ENCODE data around the gene TNP1. TPM values are rescaled to one million over a fixed set of nuclear protein-coding genes. Genes with fewer than 3 reads are reported as not detected.

The TNP1 gene
- total RNA-seq, 1 donor = not detected

DNA sequence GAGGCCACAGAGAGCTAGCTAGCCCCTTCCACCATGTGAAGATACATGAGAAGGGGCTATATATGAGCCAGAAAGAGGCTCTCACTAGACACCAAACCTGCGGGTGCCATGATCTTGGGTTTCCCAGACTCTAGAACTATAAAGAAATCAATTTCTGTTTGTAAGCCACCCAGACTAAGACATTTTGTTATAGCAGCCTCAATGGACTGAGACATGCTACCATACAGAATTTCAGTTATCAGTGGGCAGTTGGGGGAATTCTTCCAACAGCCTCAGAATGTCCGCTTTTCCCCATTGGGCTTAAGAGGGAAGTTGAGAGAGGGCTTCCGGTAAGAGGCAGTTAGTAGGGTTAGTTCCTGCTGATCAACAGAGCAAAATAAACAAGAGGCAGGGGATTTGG is 39.2 kb downstream of the TNP1 start:
- TF ChIP-seq, protein P1, sequence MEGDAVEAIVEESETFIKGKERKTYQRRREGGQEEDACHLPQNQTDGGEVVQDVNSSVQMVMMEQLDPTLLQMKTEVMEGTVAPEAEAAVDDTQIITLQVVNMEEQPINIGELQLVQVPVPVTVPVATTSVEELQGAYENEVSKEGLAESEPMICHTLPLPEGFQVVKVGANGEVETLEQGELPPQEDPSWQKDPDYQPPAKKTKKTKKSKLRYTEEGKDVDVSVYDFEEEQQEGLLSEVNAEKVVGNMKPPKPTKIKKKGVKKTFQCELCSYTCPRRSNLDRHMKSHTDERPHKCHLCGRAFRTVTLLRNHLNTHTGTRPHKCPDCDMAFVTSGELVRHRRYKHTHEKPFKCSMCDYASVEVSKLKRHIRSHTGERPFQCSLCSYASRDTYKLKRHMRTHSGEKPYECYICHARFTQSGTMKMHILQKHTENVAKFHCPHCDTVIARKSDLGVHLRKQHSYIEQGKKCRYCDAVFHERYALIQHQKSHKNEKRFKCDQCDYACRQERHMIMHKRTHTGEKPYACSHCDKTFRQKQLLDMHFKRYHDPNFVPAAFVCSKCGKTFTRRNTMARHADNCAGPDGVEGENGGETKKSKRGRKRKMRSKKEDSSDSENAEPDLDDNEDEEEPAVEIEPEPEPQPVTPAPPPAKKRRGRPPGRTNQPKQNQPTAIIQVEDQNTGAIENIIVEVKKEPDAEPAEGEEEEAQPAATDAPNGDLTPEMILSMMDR (IDR thresholded peaks at IDR 0.05; ENCODE audit: insufficient read depth, low read length) = no peak
- no peak overlapping the region for H3K4me3 ChIP-seq (ENCODE audit: low read depth, low read length)
- DNase-seq (ENCODE audit: low read depth) = no peak

DNA sequence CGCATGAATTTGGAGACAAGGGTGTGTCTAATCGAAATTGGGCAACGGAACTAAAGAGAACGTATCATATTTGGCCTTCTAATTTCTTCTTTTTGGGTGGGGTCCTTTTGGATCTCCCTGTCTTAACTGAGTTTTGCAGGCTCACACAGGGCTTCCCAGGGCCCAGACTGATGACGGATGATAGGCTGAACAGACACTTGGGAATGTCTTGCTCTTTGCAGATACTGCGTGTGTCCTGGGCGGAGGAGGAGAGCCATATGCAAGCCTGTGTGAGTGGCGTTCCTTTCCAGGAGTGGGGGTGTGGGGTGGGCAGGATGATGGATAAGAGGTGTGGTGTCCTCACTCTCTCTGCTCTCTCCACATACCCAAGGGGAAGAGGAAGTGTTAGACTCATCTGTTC is 40.1 kb downstream of the TNP1 start:
- H3K4me3 ChIP-seq (ENCODE audit: low read depth, low read length) = no peak overlapping the region
- TF ChIP-seq, protein P1 (IDR thresholded peaks at IDR 0.05; ENCODE audit: insufficient read depth, low read length) = no peak
- no peak for DNase-seq (ENCODE audit: low read depth)

DNA sequence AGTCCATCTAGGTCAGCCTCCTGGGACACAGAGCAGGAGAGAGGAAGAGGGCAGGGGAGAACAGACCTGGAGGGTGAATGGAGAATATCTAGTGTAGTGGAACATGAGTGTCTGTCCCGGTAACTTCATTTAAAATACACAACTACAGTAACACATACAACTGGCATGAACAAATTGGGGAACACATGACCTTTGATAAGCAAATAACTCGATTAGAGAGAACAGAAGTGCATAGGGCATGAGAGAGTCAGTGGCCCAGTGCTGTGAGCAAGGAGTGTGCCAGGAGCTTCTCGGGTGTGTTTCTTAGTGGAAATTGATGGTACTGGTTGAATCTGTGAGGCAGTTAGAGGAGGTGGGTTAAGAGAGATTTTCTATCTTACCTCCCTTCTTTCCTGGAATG is 40.8 kb downstream of the TNP1 start:
- no peak for DNase-seq (ENCODE audit: low read depth)
- TF ChIP-seq, protein P1 (IDR thresholded peaks at IDR 0.05; ENCODE audit: insufficient read depth, low read length) = no peak
- H3K4me3 ChIP-seq (ENCODE audit: low read depth, low read length) = no peak overlapping the region

DNA sequence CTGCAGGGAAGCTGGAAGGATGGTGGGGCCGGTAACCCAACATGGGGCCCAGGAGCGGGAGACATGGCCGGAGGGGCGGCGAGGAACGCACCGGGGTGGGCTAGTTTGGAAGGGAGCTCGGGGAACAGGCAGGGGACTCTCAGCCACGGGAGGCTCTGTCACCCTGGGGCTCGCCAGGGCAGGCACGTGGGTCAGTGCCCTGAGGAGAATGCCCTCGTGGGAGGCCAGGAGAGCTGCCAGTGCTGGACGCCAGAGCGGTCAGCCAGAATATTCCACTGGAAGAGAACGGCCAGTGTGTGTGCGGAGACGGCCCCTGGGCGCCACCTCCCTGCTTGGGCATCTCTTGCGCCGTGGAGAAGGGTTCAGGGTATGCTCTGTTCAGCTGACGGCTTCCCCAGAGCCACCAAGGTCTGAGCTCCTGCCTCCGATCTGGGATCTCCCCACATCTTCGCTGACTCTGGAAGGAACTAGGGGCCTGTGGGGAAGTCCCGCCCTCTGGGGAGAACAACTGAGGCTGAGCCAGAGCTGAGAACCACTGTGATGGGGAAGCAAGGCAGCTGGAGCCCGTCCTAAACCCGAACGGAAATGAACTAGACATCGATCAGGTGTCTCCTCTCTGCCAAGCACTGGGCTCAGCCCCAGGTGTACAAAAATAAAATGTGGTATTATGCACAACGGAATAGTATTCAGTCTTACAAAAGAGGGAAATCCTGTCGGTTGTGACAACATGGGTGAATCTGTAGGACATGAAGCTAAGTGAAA is 49.3 kb downstream of the TNP1 start:
- no peak for DNase-seq (ENCODE audit: low read depth)
- no peak overlapping the region for H3K4me3 ChIP-seq (ENCODE audit: low read depth, low read length)
- TF ChIP-seq, protein P1 (IDR thresholded peaks at IDR 0.05; ENCODE audit: insufficient read depth, low read length) = no peak

Other genes starting within 250 kb of the TNP1 start
- 1.1 and 10.6 TPM in 2 replicates for gene IGFBP2, start 226.6 kb downstream of the TNP1 start, total RNA-seq (ENCODE audit: low replicate concordance)
- gene IGFBP5, start 164.5 kb downstream of the TNP1 start, total RNA-seq (ENCODE audit: low replicate concordance) = 334 and 616 TPM in 2 replicates